Measurements from ENCODE around the gene ELF1.

GRCh38 chr13:41029629-41030028 is 10.5 kb upstream of the ELF1 start:
- TF ChIP-seq, protein P1, sequence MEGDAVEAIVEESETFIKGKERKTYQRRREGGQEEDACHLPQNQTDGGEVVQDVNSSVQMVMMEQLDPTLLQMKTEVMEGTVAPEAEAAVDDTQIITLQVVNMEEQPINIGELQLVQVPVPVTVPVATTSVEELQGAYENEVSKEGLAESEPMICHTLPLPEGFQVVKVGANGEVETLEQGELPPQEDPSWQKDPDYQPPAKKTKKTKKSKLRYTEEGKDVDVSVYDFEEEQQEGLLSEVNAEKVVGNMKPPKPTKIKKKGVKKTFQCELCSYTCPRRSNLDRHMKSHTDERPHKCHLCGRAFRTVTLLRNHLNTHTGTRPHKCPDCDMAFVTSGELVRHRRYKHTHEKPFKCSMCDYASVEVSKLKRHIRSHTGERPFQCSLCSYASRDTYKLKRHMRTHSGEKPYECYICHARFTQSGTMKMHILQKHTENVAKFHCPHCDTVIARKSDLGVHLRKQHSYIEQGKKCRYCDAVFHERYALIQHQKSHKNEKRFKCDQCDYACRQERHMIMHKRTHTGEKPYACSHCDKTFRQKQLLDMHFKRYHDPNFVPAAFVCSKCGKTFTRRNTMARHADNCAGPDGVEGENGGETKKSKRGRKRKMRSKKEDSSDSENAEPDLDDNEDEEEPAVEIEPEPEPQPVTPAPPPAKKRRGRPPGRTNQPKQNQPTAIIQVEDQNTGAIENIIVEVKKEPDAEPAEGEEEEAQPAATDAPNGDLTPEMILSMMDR (IDR thresholded peaks at IDR 0.05) = peak in 1 of 6 experiments; percentile 14
- no peak for TF ChIP-seq POLR2A (IDR thresholded peaks at IDR 0.05)

Data from esophagus squamous epithelium (tissue), 4 donors.